Tibial artery (tissue), 4 donors: Measurements from ENCODE around the gene ACAD11.

Source experiments
- DNase-seq, 2 donors: peaks; one replicate each; pipeline ENCODE4 v3.0.0-alpha.2; 2019
- H3K27ac ChIP-seq, 2 donors: fragments of 200-600 bp; sonication (generic) in 1 of 2; 1 replicate in 1 of 2; 2 replicates in 1 of 2; pipeline ENCODE4 v1.5.1; 2018 to 2019; ENCODE audit warnings: mild to moderate bottlenecking in 1 of 2
- H3K27me3 ChIP-seq, 2 donors: fragments of 200-600 bp; sonication (generic) in 1 of 2; one replicate each; pipeline versions ENCODE4 v1.5.1 to v1.6.0; 2016 to 2019
- H3K36me3 ChIP-seq, 3 donors: fragments of 200-600 bp; sonication (generic) in 2 of 3; one replicate each; pipeline ENCODE4 v1.5.1; 2016 to 2019; ENCODE audit warnings: mild to moderate bottlenecking in 2 of 3
- H3K4me1 ChIP-seq, 4 donors: fragments of 200-600 bp; sonication (generic) in 2 of 4; 1 replicate in 3 of 4; 2 replicates in 1 of 4; pipeline ENCODE4 v1.5.1; 2016 to 2019
- H3K4me3 ChIP-seq, 2 donors: fragments of 200-600 bp; sonication (generic) in 1 of 2; 1 replicate in 1 of 2; 2 replicates in 1 of 2; pipeline ENCODE4 v1.5.1; 2018 to 2019; ENCODE audit warnings: mild to moderate bottlenecking in 2 of 2
- H3K9me3 ChIP-seq, 3 donors: fragments of 200-600 bp; sonication (generic) in 1 of 3; one replicate each; pipeline ENCODE4 v1.5.1; 2016 to 2019
- intact Hi-C: fragments of 100-400 bp; cut with DNase I; formaldehyde crosslinking; loops from one replicate; pipeline ENCODE4 v1.15.0; 2023; ENCODE audit warnings: low total_unique reads
- TF ChIP-seq, protein P1 (sequence below), 2 experiments: fragments of 200-600 bp in 1 of 2; fragments of 450-650 bp in 1 of 2; IDR thresholded peaks; one replicate each; pipeline ENCODE4 v1.5.1; 2017 to 2019; ENCODE audit warnings: antibody characterized with exemption in 2 of 2, mild to moderate bottlenecking in 1 of 2, moderate library complexity in 1 of 2

The ACAD11 gene

DNA sequence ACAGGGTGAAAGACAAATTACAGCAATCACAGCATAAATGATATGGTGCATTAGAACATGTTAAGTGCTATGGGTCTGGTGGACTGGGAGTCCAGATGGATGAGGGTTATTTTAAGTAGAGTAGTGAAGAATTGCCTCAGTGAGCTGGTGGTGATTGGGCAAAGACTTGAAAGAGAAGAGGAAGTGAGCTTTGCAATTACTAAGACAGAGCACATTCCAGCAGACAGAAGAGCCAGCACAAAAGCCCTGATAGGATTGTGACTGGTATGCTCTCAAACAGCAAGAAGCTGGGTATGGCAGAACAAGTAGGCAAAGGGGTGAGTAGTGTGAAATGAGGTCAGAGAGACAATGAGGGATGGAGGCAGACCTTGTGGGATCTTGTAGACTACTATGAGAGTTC is 64.6 kb downstream of the ACAD11 start:
- TF ChIP-seq, protein P1, sequence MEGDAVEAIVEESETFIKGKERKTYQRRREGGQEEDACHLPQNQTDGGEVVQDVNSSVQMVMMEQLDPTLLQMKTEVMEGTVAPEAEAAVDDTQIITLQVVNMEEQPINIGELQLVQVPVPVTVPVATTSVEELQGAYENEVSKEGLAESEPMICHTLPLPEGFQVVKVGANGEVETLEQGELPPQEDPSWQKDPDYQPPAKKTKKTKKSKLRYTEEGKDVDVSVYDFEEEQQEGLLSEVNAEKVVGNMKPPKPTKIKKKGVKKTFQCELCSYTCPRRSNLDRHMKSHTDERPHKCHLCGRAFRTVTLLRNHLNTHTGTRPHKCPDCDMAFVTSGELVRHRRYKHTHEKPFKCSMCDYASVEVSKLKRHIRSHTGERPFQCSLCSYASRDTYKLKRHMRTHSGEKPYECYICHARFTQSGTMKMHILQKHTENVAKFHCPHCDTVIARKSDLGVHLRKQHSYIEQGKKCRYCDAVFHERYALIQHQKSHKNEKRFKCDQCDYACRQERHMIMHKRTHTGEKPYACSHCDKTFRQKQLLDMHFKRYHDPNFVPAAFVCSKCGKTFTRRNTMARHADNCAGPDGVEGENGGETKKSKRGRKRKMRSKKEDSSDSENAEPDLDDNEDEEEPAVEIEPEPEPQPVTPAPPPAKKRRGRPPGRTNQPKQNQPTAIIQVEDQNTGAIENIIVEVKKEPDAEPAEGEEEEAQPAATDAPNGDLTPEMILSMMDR (IDR thresholded peaks at IDR 0.05): no peak
- Histone ChIP-seq H3K36me3 (peaks cover 4 to 13% (median 12%) of the 10 kb centered on the region in 3 donors), H3K27ac (no peak overlapping the region), H3K27me3 (no peaks in the 10 kb centered on the region), H3K4me3 (no peak overlapping the region), H3K9me3 (no peaks in the 10 kb centered on the region), H3K4me1 (peaks cover 0 to 12% (median 0%) of the 10 kb centered on the region in 4 donors)
- intact Hi-C loops: no loop called here
- DNase-seq: no peak

DNA sequence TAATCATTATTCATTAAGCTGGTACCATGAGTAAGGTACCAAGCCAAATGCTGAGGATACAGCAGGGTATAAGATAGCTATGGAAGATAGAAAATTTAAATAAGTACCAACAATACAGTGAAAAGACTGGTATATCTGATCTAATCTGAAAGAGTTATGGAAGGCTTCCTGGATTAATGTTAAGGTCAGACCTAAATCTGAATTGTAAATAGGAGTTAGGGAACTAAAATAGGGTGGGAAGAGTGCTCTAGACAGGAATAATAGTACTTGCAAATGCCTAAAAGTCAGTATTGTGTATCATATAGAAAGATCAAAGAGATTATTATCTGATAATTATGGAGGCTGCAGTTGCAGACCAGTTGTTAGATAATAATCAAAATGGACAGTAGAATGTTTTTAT is 65.1 kb downstream of the ACAD11 start:
- H3K36me3 ChIP-seq: peaks cover 4 to 13% (median 12%) of the 10 kb centered on the region in 3 donors
- no peaks in the 10 kb centered on the region for H3K9me3 ChIP-seq
- TF ChIP-seq, protein P1 (IDR thresholded peaks at IDR 0.05): no peak
- DNase-seq: no peak
- peaks cover 0 to 12% (median 0%) of the 10 kb centered on the region in 4 donors for H3K4me1 ChIP-seq
- no peaks in the 10 kb centered on the region for H3K27me3 ChIP-seq
- H3K27ac ChIP-seq: no peak overlapping the region
- intact Hi-C loops: no loop called here
- H3K4me3 ChIP-seq: no peak overlapping the region

DNA sequence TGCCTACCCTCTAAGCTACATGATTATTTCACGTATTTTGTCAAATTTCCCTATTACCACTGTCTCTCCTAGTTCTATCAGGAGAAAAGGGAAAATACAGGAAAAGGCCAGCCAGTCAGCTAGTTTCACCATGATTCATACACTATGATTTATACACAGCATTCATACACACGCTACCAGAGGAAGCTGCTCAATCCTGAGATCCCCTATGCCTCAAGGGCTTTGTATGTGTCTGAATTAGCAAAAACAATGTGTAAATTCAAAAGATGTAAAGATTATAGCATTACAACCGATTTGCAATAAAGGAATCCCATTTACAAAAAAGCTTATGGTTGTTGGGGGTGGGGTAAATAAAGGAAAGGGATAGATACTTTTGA is 65.7 kb downstream of the ACAD11 start:
- intact Hi-C loops: no loop called here
- H3K36me3 ChIP-seq: peaks cover 4 to 12% (median 9%) of the 10 kb centered on the region in 3 donors
- no peak overlapping the region for H3K4me3 ChIP-seq
- DNase-seq: no peak
- H3K9me3 ChIP-seq: no peaks in the 10 kb centered on the region
- H3K27me3 ChIP-seq: no peaks in the 10 kb centered on the region
- peak overlapping the region in 1 of 2 donors; percentile 11 for H3K27ac ChIP-seq
- TF ChIP-seq, protein P1 (IDR thresholded peaks at IDR 0.05): no peak
- peaks cover 0 to 12% (median 0%) of the 10 kb centered on the region in 4 donors for H3K4me1 ChIP-seq

DNA sequence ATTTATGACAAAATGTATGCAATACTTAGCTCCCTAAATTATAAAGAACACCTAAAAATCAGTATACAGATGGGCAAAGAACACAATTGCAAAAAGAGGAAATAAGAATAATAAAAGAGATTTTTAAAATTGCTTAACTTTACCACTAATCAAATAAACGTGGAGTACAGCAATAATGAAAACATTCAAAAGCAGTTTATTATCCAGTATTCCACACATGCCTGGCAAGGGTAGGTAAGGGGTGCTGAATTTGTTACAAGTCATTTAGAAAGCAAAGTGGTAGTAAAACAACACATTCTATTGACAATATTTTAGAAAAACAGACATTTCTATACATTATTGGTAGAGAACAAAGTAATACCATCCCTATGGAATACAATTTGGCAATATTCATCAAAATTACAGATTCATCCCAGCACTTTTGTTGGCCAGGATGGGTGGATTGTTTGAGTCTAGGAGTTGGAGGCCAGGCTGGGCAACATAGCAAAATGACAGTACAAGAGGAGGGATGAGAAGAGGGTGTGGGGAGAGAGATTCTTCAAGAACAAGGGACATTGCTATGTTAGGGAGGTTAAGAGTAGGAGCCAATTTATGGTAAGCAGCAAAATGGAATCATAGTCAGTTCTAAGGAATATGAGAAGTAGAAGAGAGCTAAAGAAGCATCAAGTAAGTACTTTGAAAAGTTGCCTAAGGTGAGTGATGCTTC is 66.2 kb downstream of the ACAD11 start:
- TF ChIP-seq, protein P1 (IDR thresholded peaks at IDR 0.05): no peak
- Histone ChIP-seq H3K36me3 (peaks cover 4 to 7% (median 7%) of the 10 kb centered on the region in 3 donors), H3K27me3 (no peaks in the 10 kb centered on the region), H3K4me3 (no peak overlapping the region), H3K4me1 (peaks cover 0 to 12% (median 0%) of the 10 kb centered on the region in 4 donors), H3K27ac (peak overlapping the region; percentile 8 to 11), H3K9me3 (no peaks in the 10 kb centered on the region)
- DNase-seq: no peak
- intact Hi-C loops: no loop called here

DNA sequence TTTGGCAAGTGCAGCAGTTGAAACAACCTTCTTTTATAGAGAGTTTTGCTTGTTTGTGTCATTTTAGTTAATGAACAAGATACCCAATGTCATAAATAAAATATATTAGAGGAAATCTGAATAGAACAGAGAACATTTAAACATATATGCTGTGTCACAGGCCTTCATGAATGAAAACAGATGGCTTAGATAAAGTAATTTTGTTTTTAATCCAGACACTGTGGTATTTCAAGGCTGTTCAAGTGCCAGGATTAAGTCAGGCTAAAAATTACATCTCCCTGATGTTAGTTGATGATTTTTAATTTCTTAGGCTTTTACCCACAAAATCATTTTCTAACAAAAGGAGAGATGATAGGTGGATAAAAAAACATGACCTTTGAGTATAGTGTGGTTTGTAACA is 67.4 kb downstream of the ACAD11 start:
- H3K36me3 ChIP-seq: peaks cover 4 to 7% (median 6%) of the 10 kb centered on the region in 3 donors
- intact Hi-C loops: no loop called here
- no peak for DNase-seq

More for the DNA sequence above, 67.4 kb downstream of the ACAD11 start:
- Histone ChIP-seq H3K4me3 (no peak overlapping the region), H3K4me1 (peaks cover 0 to 12% (median 0%) of the 10 kb centered on the region in 4 donors), H3K27ac (no peak overlapping the region), H3K27me3 (no peaks in the 10 kb centered on the region), H3K9me3 (no peaks in the 10 kb centered on the region)
- TF ChIP-seq, protein P1 (IDR thresholded peaks at IDR 0.05): no peak
